ENCODE data around the gene TOB2. TPM values are rescaled to one million over a fixed set of nuclear protein-coding genes. Genes with fewer than 3 reads are reported as not detected.

The TOB2 gene
- total and polyA plus RNA-seq, 2 donors (not counting 1 experiment from before 2014, with no cell fraction given), result 20.6 to 20.9 TPM

- Histone ChIP-seq H4K20me1 (ENCODE audit: control insufficient read depth, extremely low read depth, insufficient read depth, low read length) (no peaks in the 10 kb centered on the region), H3K27ac (ENCODE audit: insufficient read depth, low read length) (no peak overlapping the region), H3K36me3 (ENCODE audit: control insufficient read depth, insufficient read depth, low read length) (no peaks in the 10 kb centered on the region), H3K4me1 (ENCODE audit: control insufficient read depth, extremely low read depth, insufficient read depth, low read length) (peaks cover 3% of the 10 kb centered on the region), H3K27me3 (ENCODE audit: control insufficient read depth, insufficient read depth, low read length) (no peaks in the 10 kb centered on the region), H3K79me2 (ENCODE audit: control insufficient read depth, insufficient read depth, low read length) (no peaks in the 10 kb centered on the region), H2AFZ (ENCODE audit: low read length) (no peak overlapping the region), H3K9me3 (ENCODE audit: control insufficient read depth, insufficient read depth, low read depth, low read length) (no peaks in the 10 kb centered on the region), H3K4me3 (replicated peaks in 1 of 4; ENCODE audit: control extremely low read depth in 1 of 4, insufficient read depth in 1 of 4, low read depth in 3 of 4, low read length in 4 of 4) (no peak overlapping the region), H3K9ac (ENCODE audit: insufficient read depth, low read length) (no peak overlapping the region), H3K4me2 (ENCODE audit: extremely low read depth, insufficient read depth, low read length) (no peak overlapping the region)
- TF ChIP-seq, protein P1, sequence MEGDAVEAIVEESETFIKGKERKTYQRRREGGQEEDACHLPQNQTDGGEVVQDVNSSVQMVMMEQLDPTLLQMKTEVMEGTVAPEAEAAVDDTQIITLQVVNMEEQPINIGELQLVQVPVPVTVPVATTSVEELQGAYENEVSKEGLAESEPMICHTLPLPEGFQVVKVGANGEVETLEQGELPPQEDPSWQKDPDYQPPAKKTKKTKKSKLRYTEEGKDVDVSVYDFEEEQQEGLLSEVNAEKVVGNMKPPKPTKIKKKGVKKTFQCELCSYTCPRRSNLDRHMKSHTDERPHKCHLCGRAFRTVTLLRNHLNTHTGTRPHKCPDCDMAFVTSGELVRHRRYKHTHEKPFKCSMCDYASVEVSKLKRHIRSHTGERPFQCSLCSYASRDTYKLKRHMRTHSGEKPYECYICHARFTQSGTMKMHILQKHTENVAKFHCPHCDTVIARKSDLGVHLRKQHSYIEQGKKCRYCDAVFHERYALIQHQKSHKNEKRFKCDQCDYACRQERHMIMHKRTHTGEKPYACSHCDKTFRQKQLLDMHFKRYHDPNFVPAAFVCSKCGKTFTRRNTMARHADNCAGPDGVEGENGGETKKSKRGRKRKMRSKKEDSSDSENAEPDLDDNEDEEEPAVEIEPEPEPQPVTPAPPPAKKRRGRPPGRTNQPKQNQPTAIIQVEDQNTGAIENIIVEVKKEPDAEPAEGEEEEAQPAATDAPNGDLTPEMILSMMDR (conservative IDR thresholded peaks at IDR 0.05 in 1 of 2, IDR thresholded peaks at IDR 0.05 in 1 of 2; ENCODE audit: low read depth in 1 of 2, low read length in 2 of 2), result no peak
- no peak for TF ChIP-seq EZH2 (IDR thresholded peaks at IDR 0.05; ENCODE audit: low read length, missing control alignments)
- no peak for DNase-seq (ENCODE audit: low read depth in 2 of 2)
Observed at GRCh38 chr22:41408665-41409064, 37.9 kb downstream of the TOB2 start.

DNA sequence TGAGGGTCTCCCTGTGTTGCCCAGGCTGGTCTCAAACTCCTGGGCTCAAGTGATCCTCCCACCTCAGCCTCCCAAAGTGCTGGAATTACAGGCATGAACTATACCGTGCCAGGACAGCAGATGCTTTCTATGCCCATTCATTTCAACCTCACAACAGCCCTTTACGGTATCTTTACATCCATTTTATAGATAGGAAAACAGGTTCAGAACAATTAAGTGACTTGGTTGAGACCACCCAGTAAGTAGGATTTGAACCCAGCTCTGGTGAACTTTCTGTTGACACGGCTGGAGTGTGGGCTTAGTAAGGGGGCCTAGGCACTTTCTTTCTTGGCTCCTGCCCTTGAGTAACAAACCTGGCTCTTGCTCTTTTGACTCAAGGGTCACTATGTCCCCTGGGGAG, 39.2 kb downstream of the TOB2 start:
- H3K9me3 ChIP-seq (ENCODE audit: control insufficient read depth, insufficient read depth, low read depth, low read length), result no peaks in the 10 kb centered on the region
- TF ChIP-seq, protein P1 (conservative IDR thresholded peaks at IDR 0.05 in 1 of 2, IDR thresholded peaks at IDR 0.05 in 1 of 2; ENCODE audit: low read depth in 1 of 2, low read length in 2 of 2), result no peak
- no peak for TF ChIP-seq EZH2 (IDR thresholded peaks at IDR 0.05; ENCODE audit: low read length, missing control alignments)
- H3K4me2 ChIP-seq (ENCODE audit: extremely low read depth, insufficient read depth, low read length), result no peak overlapping the region
- DNase-seq (ENCODE audit: low read depth in 2 of 2), result no peak
- H3K36me3 ChIP-seq (ENCODE audit: control insufficient read depth, insufficient read depth, low read length), result no peaks in the 10 kb centered on the region
- H4K20me1 ChIP-seq (ENCODE audit: control insufficient read depth, extremely low read depth, insufficient read depth, low read length), result no peaks in the 10 kb centered on the region
- no peak overlapping the region for H3K9ac ChIP-seq (ENCODE audit: insufficient read depth, low read length)
- no peaks in the 10 kb centered on the region for H3K79me2 ChIP-seq (ENCODE audit: control insufficient read depth, insufficient read depth, low read length)
- no peak overlapping the region for H3K27ac ChIP-seq (ENCODE audit: insufficient read depth, low read length)
- H3K4me3 ChIP-seq (replicated peaks in 1 of 4; ENCODE audit: control extremely low read depth in 1 of 4, insufficient read depth in 1 of 4, low read depth in 3 of 4, low read length in 4 of 4), result no peak overlapping the region
- no peaks in the 10 kb centered on the region for H3K27me3 ChIP-seq (ENCODE audit: control insufficient read depth, insufficient read depth, low read length)
- H3K4me1 ChIP-seq (ENCODE audit: control insufficient read depth, extremely low read depth, insufficient read depth, low read length), result peaks cover 8% of the 10 kb centered on the region
- no peak overlapping the region for H2AFZ ChIP-seq (ENCODE audit: low read length)

- DNase-seq (ENCODE audit: low read depth in 2 of 2), result no peak
- H3K4me3 ChIP-seq (replicated peaks in 1 of 4; ENCODE audit: control extremely low read depth in 1 of 4, insufficient read depth in 1 of 4, low read depth in 3 of 4, low read length in 4 of 4), result no peak overlapping the region
- no peak overlapping the region for H3K27ac ChIP-seq (ENCODE audit: insufficient read depth, low read length)
- H3K9me3 ChIP-seq (ENCODE audit: control insufficient read depth, insufficient read depth, low read depth, low read length), result no peaks in the 10 kb centered on the region
- peaks cover 17% of the 10 kb centered on the region for H3K4me1 ChIP-seq (ENCODE audit: control insufficient read depth, extremely low read depth, insufficient read depth, low read length)
- no peaks in the 10 kb centered on the region for H3K36me3 ChIP-seq (ENCODE audit: control insufficient read depth, insufficient read depth, low read length)
- no peak overlapping the region for H2AFZ ChIP-seq (ENCODE audit: low read length)
- no peaks in the 10 kb centered on the region for H4K20me1 ChIP-seq (ENCODE audit: control insufficient read depth, extremely low read depth, insufficient read depth, low read length)
- H3K4me2 ChIP-seq (ENCODE audit: extremely low read depth, insufficient read depth, low read length), result no peak overlapping the region
- TF ChIP-seq, protein P1 (conservative IDR thresholded peaks at IDR 0.05 in 1 of 2, IDR thresholded peaks at IDR 0.05 in 1 of 2; ENCODE audit: low read depth in 1 of 2, low read length in 2 of 2), result no peak
- no peak for TF ChIP-seq EZH2 (IDR thresholded peaks at IDR 0.05; ENCODE audit: low read length, missing control alignments)
- no peaks in the 10 kb centered on the region for H3K79me2 ChIP-seq (ENCODE audit: control insufficient read depth, insufficient read depth, low read length)
- H3K9ac ChIP-seq (ENCODE audit: insufficient read depth, low read length), result no peak overlapping the region
- H3K27me3 ChIP-seq (ENCODE audit: control insufficient read depth, insufficient read depth, low read length), result no peaks in the 10 kb centered on the region
Observed at GRCh38 chr22:41406410-41406809, 40.2 kb downstream of the TOB2 start.

All from fibroblast of lung (primary cell).